ENCODE data around the gene DYRK2. TPM values are rescaled to one million over a fixed set of nuclear protein-coding genes. Genes with fewer than 3 reads are reported as not detected.

Gene DYRK2
- 100 to 1,000 TPM in 2 of 3 donors, 10 to 100 TPM in 1; 88.1 to 108 (median 108) TPM for total RNA-seq
- 70.2 TPM for total RNA-seq (2013)

DNA sequence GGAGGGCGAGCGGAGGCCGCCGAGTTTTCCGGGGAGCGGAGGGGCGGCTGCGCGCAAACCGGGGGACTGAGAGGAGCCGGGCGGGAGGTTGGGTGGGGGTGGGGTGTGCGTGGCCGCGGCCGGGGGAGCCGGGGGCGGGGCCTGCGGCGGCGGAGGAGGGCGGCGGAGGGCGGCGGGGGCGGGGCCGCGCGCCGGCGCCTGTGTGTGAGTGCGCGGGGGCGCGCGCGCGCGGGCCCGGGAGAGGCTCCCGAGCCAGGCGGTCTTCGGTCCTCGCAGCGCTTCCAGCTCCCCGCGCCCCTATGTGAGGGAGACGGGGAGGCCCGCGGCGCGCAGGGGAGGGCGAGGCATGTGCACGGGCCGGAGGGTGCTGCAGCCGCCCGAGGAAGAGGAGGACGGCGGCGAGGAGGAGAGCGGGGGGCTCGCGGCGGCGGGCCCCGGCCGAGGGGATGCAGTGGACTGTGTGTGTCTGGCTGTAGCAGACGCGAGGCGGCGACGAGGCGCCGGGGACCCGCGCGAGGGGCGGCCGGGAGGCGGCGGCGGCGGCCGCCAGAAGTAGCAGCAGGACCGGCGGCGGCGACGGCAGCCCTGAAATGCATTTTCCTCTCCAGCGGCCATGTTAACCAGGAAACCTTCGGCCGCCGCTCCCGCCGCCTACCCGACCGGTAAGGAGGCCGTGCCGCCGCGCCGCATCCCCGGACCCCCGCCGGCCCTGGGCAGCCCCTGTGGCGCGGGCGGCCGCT lies at the start of gene DYRK2:
Gene DYRK2 (plus strand): TSS at position 225 of the 740 bp plus-strand sequence. CDS start 389 bp downstream, at position 614.
- no peak for TF ChIP-seq CTCF (IDR thresholded peaks at IDR 0.05)
- peak within 1 kb of the TSS; percentile 88 for H3K4me3 Mint-ChIP-seq
- Histone ChIP-seq H3K4me1 (ENCODE audit: control insufficient read depth, insufficient read depth, low read length) (peaks cover 36% of the 10 kb centered on the region), H3K36me3 (ENCODE audit: control insufficient read depth, insufficient read depth, low read length) (peaks cover 8% of the 10 kb centered on the region), H3K27ac (ENCODE audit: low read length) (peak within 1 kb of the TSS; percentile 92), H3K4me3 (ENCODE audit: low read length) (peak within 1 kb of the TSS; percentile 94), H3K27me3 (ENCODE audit: control insufficient read depth, insufficient read depth, low read length) (no peaks in the 10 kb centered on the region), H3K9me3 (ENCODE audit: control insufficient read depth, insufficient read depth, low read length) (no peaks in the 10 kb centered on the region)
- intact Hi-C loops (cut with micrococcal nuclease): loop anchor here (1.0 to 5.0 kb wide), 3 partner anchors 18 to 380 kb away; partner anchors contain the start of gene CAND1
- peaks cover 34 to 44% of the 10 kb centered on the region in 2 donors for H3K4me1 Mint-ChIP-seq
- no peaks in the 10 kb centered on the region for H3K36me3 Mint-ChIP-seq
- DNase-seq (peak; percentile 77 to 91), ATAC-seq (peak; percentile 62 to 80 (median 73))
- H3K27me3 Mint-ChIP-seq (ENCODE audit: low read depth in 2 of 2): no peaks in the 10 kb centered on the region
- under 1% methylated on average over 96 of the region's 109 CpGs for WGBS (ENCODE audit: insufficient coverage)
- H3K27ac Mint-ChIP-seq: peak within 1 kb of the TSS; percentile 90 to 91
- no peaks in the 10 kb centered on the region for H3K9me3 Mint-ChIP-seq

GRCh38 chr12:67599691-67600090 lies 48.9 kb upstream of the DYRK2 start:
- intact Hi-C loops (cut with micrococcal nuclease): no loop called here
- Histone ChIP-seq H3K9me3 (ENCODE audit: control insufficient read depth, insufficient read depth, low read length) (no peaks in the 10 kb centered on the region), H3K36me3 (ENCODE audit: control insufficient read depth, insufficient read depth, low read length) (no peaks in the 10 kb centered on the region), H3K27ac (ENCODE audit: low read length) (no peak overlapping the region), H3K4me3 (ENCODE audit: low read length) (no peak overlapping the region), H3K27me3 (ENCODE audit: control insufficient read depth, insufficient read depth, low read length) (no peaks in the 10 kb centered on the region), H3K4me1 (ENCODE audit: control insufficient read depth, insufficient read depth, low read length) (no peaks in the 10 kb centered on the region)
- H3K9me3 Mint-ChIP-seq: peaks cover 0 to 2% of the 10 kb centered on the region in 2 donors
- no peak for DNase-seq
- WGBS (ENCODE audit: insufficient coverage): 89% methylated on average over 5 of the region's 6 CpGs
- no peak overlapping the region for H3K4me3 Mint-ChIP-seq
- H3K27ac Mint-ChIP-seq: no peak overlapping the region
- no peaks in the 10 kb centered on the region for H3K36me3 Mint-ChIP-seq
- no peak for ATAC-seq
- no peak for TF ChIP-seq CTCF (IDR thresholded peaks at IDR 0.05)
- no peaks in the 10 kb centered on the region for H3K27me3 Mint-ChIP-seq (ENCODE audit: low read depth in 2 of 2)
- H3K4me1 Mint-ChIP-seq: peaks cover 2 to 16% of the 10 kb centered on the region in 2 donors

DNA sequence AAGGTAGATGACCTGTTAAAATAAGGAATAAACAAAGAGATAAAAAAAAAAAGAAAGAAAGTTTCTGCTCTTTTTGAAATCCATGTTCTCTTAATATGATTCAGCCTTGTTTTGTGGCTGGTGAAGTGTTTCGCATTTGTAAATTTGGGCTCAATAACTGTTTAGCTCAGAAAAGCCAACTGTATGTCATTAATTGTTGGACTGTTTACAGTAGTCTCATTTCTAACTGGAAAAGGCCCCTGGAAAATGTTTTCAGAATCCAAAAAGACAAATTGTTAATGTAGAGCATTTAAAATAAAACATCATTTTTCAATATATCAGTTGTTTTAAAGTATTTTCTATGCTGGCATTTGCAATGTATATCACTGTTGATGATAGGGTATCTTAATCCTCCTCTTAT lies 47.4 kb upstream of the DYRK2 start:
- H3K4me3 ChIP-seq (ENCODE audit: low read length): no peak overlapping the region
- no peak overlapping the region for H3K27ac ChIP-seq (ENCODE audit: low read length)
- H3K27me3 ChIP-seq (ENCODE audit: control insufficient read depth, insufficient read depth, low read length): no peaks in the 10 kb centered on the region
- 93% methylated on average over 1 of the region's 1 CpG for WGBS (ENCODE audit: insufficient coverage)
- peaks cover 0 to 2% of the 10 kb centered on the region in 2 donors for H3K9me3 Mint-ChIP-seq
- no peaks in the 10 kb centered on the region for H3K27me3 Mint-ChIP-seq (ENCODE audit: low read depth in 2 of 2)
- no peak overlapping the region for H3K4me3 Mint-ChIP-seq
- no peaks in the 10 kb centered on the region for H3K4me1 ChIP-seq (ENCODE audit: control insufficient read depth, insufficient read depth, low read length)
- no peaks in the 10 kb centered on the region for H3K9me3 ChIP-seq (ENCODE audit: control insufficient read depth, insufficient read depth, low read length)
- TF ChIP-seq CTCF (IDR thresholded peaks at IDR 0.05): no peak
- no peak for ATAC-seq
- H3K36me3 Mint-ChIP-seq: no peaks in the 10 kb centered on the region
- peaks cover 0 to 14% of the 10 kb centered on the region in 2 donors for H3K4me1 Mint-ChIP-seq
- no peaks in the 10 kb centered on the region for H3K36me3 ChIP-seq (ENCODE audit: control insufficient read depth, insufficient read depth, low read length)
- intact Hi-C loops (cut with micrococcal nuclease): no loop called here
- no peak overlapping the region for H3K27ac Mint-ChIP-seq
- DNase-seq: no peak
